Pancreas (tissue), 10 donors: ENCODE results near the gene OR51A7. TPM values are rescaled to one million over a fixed set of nuclear protein-coding genes. Genes with fewer than 3 reads are reported as not detected.

Source experiments
- ATAC-seq, 4 donors: fragments of 200-7000 bp; cut with Tn5 transposase; one replicate each; pipeline versions ENCODE4 v1.8.0 to v1.9.1; 2020; ENCODE audit warnings: mild to moderate bottlenecking in 4 of 4, moderate library complexity in 4 of 4
- DNase-seq, 6 donors: peaks; one replicate each; pipeline ENCODE4 v3.0.0-alpha.2; 2020
- FAIRE-seq: peaks from 2 replicates; lab custom pipeline; 2012; peaks lifted over from hg19 to GRCh38; lab: Jason Lieb, UNC
- H3K27ac ChIP-seq, 4 donors: fragments of 200-600 bp; sonication (generic); 1 replicate in 3 of 4; 2 replicates in 1 of 4; pipeline versions ENCODE4 v1.5.0 to v1.8.0; 2020
- H3K27me3 ChIP-seq, 4 donors: fragments of 200-600 bp; one replicate each; pipeline ENCODE4 v1.8.0; 2021
- H3K36me3 ChIP-seq, 3 donors: fragments of 200-600 bp; sonication (generic) in 1 of 3; one replicate each; pipeline versions ENCODE4 v1.5.0 to v1.8.0; 2020 to 2021
- H3K4me1 ChIP-seq, 3 donors: fragments of 200-600 bp; one replicate each; pipeline ENCODE4 v1.8.0; 2021
- H3K4me3 ChIP-seq, 4 donors: fragments of 200-600 bp; sonication (generic) in 2 of 4; one replicate each; pipeline versions ENCODE4 v1.5.0 to v1.8.0; 2020 to 2021
- H3K9me3 ChIP-seq, 4 donors: fragments of 200-600 bp; one replicate each; pipeline ENCODE4 v1.8.0; 2021
- WGBS, 2 donors: extraction: QIAGEN DNeasy Blood & Tissue Kit; methylation state at CpG; one replicate each; pipeline ENCODE4 v1.1.7; 2013; 5-methylcytosine and 5-hydroxymethylcytosine counted together
- intact Hi-C, 3 donors: fragments of 100-400 bp; cut with DNase I; formaldehyde crosslinking; loops; one replicate each; pipeline versions ENCODE4 v1.11.1 to v1.14.2; 2022
- polyA plus RNA-seq, 2 donors: library from polyadenylated mRNA; stranded (reverse); fragments of 200-250 nt; gene quantifications; one replicate each; pipeline ENCODE4 v1.2.3, GENCODE V29; 2013
- total RNA-seq, 6 donors: library from RNA; stranded (reverse); fragmentation: NEBNext Ultra II Directional in 4 of 6; extraction: Animal tissue kit (Norgen Biotek cat#: 25700) in 4 of 6; gene quantifications; one replicate each; pipeline versions ENCODE4 v1.2.1 to v1.2.4, GENCODE V29; 2021 to 2023
- TF ChIP-seq, protein P1 (sequence below), 4 donors: fragments of 200-600 bp; sonication (generic) in 3 of 4; IDR thresholded peaks; one replicate each; pipeline versions ENCODE4 v1.5.0 to v1.8.0; 2021; ENCODE audit warnings: antibody characterized with exemption in 4 of 4
- donor health status: healthy with polysubstance abuse.
- donor health status: DM: no; HTN: no; CAD: no; lungs with moderate emphysema.
- donor health status: DM: no; HTN: no; CAD: no.
- donor health status: control.
- donor health status: control.
- donor health status: Bipolar disorder and iron deficiency.
- donor health status: DM: yes; HTN: yes; CAD: no.
- donor health status: DM: no; HTN: no; CAD: no.
- donor health status: DM: no; HTN: no; CAD: no.
- donor health status: DM: yes; HTN: yes; CAD: no.

The OR51A7 gene
- total and polyA plus RNA-seq, 8 donors, result not detected

DNA sequence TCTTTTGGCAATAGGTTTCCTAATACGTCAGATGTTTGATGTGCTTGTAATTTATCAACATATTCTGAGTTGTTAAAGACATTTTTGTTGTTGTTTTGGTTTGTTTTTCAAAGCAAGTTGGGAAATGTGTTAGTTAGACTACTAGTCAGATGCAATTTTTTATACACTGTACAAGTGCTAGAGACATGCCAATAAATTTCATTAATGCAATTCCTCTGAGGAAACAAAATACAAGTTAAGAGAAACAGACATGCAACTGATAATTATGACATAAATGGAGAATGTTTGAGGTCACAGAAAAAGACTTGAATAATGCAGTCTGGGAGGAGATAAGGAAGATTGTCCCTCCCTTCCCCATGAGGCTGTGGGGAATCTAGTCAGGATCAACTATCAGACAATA, 16.0 kb upstream of the OR51A7 start:
- Histone ChIP-seq H3K36me3 (no peaks in the 10 kb centered on the region), H3K27me3 (no peaks in the 10 kb centered on the region), H3K9me3 (no peaks in the 10 kb centered on the region), H3K4me1 (no peaks in the 10 kb centered on the region), H3K4me3 (no peak overlapping the region), H3K27ac (no peak overlapping the region)
- no peak for DNase-seq
- TF ChIP-seq, protein P1, sequence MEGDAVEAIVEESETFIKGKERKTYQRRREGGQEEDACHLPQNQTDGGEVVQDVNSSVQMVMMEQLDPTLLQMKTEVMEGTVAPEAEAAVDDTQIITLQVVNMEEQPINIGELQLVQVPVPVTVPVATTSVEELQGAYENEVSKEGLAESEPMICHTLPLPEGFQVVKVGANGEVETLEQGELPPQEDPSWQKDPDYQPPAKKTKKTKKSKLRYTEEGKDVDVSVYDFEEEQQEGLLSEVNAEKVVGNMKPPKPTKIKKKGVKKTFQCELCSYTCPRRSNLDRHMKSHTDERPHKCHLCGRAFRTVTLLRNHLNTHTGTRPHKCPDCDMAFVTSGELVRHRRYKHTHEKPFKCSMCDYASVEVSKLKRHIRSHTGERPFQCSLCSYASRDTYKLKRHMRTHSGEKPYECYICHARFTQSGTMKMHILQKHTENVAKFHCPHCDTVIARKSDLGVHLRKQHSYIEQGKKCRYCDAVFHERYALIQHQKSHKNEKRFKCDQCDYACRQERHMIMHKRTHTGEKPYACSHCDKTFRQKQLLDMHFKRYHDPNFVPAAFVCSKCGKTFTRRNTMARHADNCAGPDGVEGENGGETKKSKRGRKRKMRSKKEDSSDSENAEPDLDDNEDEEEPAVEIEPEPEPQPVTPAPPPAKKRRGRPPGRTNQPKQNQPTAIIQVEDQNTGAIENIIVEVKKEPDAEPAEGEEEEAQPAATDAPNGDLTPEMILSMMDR (IDR thresholded peaks at IDR 0.05), result no peak
- intact Hi-C loops, result no loop called here
- no peak for FAIRE-seq
- 0% methylated on average over 1 of the region's 1 CpG for WGBS, 2 donors
- no peak for ATAC-seq

DNA sequence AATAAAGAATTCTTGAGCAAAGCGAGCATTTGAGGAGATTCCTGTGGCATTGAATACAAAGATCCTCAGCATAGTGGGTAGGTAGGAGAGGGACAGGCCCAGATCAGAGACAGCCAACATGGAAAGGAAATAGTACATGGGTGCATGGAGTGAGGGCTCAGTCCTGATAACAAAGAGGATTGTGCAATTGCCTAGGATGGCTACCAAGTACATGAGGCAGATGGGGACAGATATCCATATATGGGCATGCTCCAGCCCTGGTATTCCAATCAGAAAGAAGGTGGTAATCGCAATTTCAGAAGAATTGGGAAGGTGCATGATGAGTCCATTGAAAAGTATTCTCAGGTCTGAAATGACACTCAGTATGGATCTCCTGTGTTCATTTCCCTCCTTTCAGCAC, 13.3 kb upstream of the OR51A7 start:
- ATAC-seq (no peak), DNase-seq (no peak), FAIRE-seq (no peak)
- WGBS, 2 donors, result 81 to 83% methylated on average over 2 of the region's 2 CpGs
- TF ChIP-seq, protein P1 (IDR thresholded peaks at IDR 0.05), result no peak
- intact Hi-C loops, result no loop called here
- H3K4me3 ChIP-seq, result no peak overlapping the region
- no peak overlapping the region for H3K27ac ChIP-seq
- H3K36me3 ChIP-seq, result no peaks in the 10 kb centered on the region
- no peaks in the 10 kb centered on the region for H3K27me3 ChIP-seq
- no peaks in the 10 kb centered on the region for H3K9me3 ChIP-seq
- no peaks in the 10 kb centered on the region for H3K4me1 ChIP-seq

DNA sequence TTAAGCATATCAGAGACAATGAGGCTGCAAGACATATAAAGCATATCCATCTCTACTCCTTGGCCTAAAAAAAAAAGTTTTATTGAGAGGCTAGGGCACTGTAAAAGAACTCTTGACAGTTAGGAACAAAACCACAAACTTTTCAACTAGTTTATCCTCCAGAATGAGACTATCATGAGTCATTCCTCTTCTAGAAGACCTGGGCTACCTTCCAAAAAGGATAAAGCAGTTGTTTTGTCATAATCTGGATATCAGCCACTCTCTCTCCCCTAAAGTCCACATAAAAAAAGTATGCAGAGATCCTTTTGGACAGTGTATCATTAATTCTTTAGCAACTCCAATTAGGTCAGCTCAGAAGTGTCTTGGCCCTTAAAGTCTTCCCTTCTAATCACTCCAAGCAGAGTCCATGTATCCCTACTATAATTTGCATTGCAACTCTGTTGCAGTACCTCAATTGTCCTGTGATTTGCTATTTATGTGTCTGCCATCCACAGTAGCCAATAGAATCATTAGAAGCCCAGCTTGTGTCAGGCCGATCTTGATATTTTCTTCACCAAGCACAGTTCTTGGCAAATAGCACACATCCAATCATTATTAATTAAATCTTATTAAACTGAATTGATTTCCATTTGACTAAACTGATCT, 11.5 kb upstream of the OR51A7 start:
- intact Hi-C loops, result no loop called here
- FAIRE-seq (no peak), DNase-seq (no peak), ATAC-seq (peak in 1 of 4 donors; percentile 14)
- Histone ChIP-seq H3K9me3 (no peaks in the 10 kb centered on the region), H3K36me3 (no peaks in the 10 kb centered on the region), H3K27me3 (no peaks in the 10 kb centered on the region), H3K4me1 (no peaks in the 10 kb centered on the region), H3K4me3 (no peak overlapping the region), H3K27ac (no peak overlapping the region)
- 81 to 90% methylated on average over 1 of the region's 1 CpG for WGBS, 2 donors
- TF ChIP-seq, protein P1 (IDR thresholded peaks at IDR 0.05), result no peak

DNA sequence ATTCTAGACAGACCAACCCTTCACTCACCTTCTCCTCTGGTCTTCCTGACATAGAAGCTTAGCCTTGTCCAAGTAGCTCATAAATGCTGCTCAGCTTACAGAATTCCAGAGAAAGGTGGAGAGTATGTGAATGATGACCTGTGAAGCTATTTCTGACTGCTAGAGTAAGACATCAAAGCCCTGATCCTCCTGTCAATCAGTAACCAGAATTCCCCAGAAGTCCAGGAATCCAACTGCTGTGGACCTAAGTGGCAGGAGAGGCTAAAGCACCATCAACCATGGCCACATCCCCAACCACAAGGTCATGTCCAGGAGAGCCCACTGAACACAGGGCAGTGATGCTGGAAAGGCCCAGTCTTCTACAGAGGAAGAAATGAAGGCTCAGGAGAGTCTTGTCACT, 13.0 kb downstream of the OR51A7 start:
- no peak overlapping the region for H3K27ac ChIP-seq
- no peak overlapping the region for H3K4me3 ChIP-seq
- no peaks in the 10 kb centered on the region for H3K4me1 ChIP-seq
- H3K9me3 ChIP-seq, result no peaks in the 10 kb centered on the region
- DNase-seq (no peak), ATAC-seq (no peak), FAIRE-seq (no peak)
- TF ChIP-seq, protein P1 (IDR thresholded peaks at IDR 0.05), result no peak
- no peaks in the 10 kb centered on the region for H3K36me3 ChIP-seq
- intact Hi-C loops, result no loop called here
- H3K27me3 ChIP-seq, result no peaks in the 10 kb centered on the region

DNA sequence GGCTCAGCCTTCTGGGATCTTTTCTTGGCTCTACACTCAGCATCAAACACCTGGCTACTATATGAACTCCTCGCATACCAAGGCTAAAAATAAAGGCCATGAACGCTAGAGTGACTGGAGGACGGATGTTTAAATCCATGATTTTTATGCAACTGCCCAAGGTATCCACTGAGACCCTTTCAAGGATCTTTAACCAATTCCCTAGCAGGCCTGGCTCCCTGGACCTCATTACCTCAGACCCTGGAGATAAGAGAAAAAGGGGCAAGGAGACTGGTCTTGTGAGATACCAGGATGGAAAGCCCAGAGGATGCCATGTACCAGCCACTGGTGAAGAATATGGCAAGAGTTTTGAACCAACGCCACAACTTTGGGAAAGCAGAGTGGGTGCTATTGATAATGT, 15.7 kb downstream of the OR51A7 start, which contains the start of gene OR51G2:
Gene OR51G2, minus strand, starts transcription at position 101 of the 400 bp plus-strand sequence. CDS start 3,687 bp downstream, outside the sequence.
- FAIRE-seq (no peak), ATAC-seq (no peak)

More for the DNA sequence above, 15.7 kb downstream of the OR51A7 start, which contains the start of gene OR51G2:
- H3K9me3 ChIP-seq, result no peaks in the 10 kb centered on the region
- H3K36me3 ChIP-seq, result no peaks in the 10 kb centered on the region
- DNase-seq, result no peak
- no peak within 1 kb of the TSS for H3K4me3 ChIP-seq
- intact Hi-C loops, result no loop called here
- no peaks in the 10 kb centered on the region for H3K27me3 ChIP-seq
- no peak within 1 kb of the TSS for H3K27ac ChIP-seq
- TF ChIP-seq, protein P1 (IDR thresholded peaks at IDR 0.05), result no peak
- no peaks in the 10 kb centered on the region for H3K4me1 ChIP-seq
- 71 to 87% methylated on average over 4 of the region's 4 CpGs for WGBS, 2 donors
